Fibroblast of upper back skin (primary cell): ENCODE data around the gene PRRG2.

Experiments used
- DNase-seq: peaks from one replicate; pipeline ENCODE4 v3.0.0-alpha.2; 2013

The PRRG2 gene

DNA sequence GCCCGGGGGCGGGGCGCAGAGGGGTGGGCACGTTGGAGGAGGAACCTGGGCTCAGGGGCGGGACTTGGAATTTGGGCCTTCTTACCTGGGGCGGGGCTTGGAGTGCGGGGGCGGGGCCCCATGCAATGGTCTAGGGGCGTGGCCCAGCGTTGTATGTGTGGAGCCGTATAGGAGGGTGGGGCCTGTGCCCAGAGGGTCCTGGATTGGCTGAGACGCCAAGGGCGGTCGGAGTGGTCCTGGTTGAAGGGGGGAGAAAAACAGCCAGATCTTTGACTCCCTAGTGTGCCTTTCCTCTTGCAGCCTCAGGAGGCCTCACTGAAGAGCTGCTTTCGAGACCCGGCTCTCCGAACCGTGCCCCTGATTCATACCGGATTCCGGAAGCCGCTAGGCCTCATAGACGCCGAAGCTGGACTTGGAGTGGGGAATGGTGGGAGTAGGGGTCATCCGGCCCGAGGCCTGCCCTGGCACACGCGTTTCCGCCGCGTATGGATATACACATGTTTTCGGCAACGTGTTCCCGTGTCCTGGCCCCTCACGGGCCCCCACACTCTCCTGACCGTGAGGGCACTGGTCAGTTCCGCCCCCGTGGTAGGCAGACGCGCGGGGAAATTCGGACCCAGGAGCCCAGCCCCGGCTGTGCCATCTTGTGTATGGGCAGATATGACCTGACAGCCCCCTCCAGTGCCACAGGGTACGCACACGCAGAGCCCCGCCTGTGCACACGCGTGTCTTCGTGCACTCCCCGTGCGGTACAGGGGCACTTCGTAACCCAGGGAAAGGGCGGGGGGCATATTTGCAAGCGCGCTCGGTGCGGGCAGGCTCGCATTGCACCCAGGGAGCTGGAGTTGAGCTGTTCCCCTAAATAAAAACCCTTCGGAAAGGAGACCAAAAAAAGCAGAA, 9.2 kb downstream of the PRRG2 start:
- DNase-seq, result peak; percentile 98

DNA sequence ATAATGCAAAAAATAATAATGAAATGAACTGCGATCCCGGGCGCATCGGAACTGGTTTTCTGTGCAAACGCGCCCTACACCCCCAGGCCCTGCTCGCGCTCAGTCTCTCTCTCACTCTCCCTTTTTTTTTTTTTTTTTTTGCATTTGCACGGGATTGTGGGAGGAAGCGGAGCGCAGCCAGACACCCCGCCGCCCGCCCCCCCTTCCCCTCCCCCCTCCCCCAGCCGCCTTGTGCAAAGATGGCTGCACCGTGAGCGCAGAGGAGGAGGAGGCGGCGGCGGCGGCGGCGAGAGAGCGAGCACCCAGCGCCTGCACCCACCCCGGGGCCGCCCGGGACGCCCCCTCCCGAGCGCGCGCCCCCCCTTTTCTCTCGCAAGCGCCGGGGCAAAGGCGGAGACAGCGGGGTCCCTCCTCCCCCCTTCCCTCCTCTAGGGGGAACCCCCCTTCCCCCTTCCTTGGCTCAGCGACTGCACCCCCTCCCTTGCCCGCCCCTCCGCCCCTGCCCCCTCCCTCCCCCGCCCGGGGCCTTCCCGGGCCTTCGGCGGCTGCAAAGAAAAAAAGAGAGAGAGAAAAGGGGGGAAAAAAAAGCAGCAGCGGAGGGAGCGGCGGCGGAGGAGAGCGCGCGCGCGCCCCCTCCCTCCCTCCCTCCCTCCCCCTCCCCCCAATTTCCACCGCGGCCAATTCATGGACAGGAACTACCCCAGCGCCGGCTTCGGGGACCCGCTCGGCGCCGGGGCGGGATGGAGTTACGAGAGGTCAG, 10.0 kb downstream of the PRRG2 start, which contains the start of gene PRR12:
Gene PRR12, plus strand, starts transcription at position 212 of the 760 bp plus-strand sequence. Its CDS starts 473 bp downstream, at position 685.
- peak; percentile 76 for DNase-seq

DNA sequence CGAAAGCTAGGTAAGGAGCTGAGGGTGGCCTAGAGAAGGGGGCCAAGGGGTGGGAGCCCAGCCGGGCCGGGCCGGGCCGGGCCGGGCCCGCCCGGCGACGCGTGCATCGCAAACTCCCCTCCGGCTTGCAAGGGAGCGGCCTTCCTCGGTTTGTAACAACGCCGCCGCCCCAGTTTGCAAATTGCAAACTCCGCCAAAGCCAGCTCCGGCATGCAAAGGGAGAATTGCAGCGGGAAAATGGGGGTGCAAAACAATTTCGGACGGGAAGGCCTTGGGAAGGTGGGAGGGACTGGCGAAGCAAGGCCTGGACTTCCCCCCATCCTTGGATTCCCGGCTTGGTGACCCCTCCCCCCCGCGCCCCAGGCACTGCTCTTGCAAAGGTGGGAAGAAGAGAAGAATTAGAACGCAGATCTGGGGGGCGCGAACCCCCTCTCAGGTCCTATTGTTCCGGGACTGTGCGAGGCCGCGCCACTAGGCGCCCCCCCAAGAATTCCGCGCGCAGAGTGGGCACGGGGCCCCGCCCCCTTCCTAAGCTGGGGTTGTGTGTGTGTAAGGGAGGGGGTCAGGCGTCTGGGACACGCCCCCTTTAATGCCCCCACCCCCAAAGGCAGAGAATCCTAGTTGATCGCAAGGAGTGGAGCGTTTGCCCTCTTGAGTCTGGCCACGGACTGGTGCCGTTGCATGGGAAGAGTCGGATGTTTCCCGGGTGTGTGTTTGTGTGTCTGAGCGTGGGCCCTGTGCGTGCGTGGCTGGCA, 10.8 kb downstream of the PRRG2 start:
- DNase-seq, result peak; percentile 48

DNA sequence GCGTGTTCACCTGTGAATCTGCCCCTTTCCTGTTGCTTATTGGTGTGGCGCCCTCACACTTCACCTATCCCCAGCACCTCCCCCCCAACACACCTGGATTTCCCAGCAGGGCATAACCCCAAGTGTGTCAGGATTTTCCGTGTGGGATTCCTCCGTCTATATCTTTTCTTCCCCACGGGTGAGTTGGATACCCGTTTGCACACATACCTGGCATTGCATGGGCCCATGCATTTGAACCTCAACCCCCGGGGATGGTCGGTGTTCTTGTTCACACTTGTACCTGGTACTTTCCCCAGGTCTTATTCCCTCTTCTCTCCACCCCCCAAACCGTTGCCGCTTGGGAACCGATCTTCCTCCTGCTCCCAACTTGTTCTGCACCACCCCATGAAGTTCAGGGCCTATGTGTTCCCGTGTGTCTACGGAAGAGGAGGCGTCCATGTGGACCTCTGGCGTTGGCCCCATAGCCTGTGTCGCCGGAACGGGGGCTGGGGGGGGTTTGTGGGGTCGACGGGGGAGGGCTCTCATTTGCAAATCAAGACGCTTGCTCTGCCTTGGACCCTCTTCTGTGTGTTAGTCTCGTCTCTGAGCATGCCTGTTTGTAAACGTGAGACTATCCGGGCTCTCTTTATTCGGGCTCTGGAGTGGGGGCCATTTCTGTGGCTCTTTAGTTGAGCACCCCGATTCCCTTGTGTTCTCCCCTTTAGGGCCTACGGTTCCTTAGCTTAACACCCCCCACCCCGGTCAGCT, 11.5 kb downstream of the PRRG2 start:
- no peak for DNase-seq

DNA sequence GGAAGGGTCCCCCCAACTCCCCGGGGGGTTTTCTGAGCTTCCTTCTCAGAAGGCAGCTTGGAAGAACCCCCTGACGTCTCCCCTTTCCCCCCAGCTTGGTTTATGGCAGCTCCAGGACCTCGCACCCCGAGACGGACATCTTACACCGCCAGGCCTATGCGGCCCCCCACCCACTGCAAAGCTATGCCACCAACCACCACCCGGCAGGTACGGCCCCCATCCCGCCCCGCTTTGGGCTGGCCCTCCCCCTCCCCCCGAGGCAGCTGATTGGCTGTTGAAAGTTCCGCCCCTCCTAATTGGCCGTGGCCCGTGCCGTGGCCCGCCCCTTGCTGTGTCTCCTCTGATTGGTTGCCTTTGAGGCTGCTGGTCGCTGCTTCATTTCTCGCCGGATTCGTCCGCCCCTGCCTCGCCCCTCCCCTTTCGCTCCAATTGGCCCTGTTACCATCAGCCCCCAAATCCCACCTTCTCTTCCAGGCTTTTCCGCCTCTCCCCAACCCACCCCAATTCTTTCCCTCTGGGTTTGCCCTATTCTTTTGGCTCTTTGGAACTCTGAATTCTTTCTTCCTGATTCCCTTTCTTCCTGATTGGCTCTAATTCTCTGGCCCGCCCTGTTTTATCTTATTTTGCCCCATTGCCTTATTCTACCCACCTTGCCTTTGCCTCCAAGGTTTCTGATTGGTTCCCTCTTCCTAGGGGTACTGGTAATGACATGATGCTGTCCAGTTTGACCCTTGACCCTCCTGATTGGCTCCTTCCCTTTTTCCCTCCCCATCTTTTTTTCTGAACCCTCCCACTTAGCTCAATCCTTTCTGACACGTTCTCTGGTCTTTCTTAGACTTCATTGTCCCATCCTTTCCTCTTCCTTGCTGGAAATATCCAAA, 12.4 kb downstream of the PRRG2 start:
- peak; percentile 93 for DNase-seq

DNA sequence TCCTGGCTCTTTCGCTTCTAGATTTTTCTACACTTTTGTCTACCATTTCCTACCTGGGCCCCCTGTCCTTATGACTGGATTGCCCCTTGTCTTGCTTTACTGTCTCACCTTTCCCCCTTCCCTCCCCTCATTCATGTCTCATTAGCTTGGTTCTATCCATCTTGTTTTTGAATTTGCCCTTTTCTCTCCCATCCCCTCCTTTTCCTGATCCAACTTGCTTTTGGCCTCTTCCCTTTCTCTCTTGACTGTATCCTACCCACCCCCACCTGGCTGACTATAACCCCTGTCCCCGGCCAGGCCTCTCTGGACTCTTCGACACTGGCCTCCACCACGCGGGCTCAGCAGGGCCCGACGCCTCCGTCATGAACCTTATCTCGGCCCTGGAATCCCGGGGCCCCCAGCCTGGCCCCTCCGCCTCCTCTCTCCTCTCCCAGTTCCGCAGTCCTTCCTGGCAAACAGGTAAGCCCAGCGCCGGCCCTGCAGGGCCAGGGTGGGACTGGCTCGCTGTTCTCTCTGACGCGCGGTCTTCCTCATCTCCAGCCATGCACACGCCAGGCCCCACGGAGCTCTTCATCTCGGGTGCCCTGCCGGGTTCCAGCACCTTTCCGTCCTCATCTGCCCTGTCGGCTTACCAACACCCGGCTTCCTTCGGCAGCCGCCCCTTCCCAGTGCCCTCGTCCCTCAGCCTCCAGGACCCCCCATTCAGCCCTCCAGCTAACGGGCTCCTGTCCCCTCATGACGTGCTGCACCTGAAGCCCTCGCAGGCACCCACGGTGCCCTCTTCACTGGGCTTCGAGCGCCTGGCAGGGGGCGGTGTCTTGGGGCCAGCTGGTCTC, 13.3 kb downstream of the PRRG2 start:
- no peak for DNase-seq

DNA sequence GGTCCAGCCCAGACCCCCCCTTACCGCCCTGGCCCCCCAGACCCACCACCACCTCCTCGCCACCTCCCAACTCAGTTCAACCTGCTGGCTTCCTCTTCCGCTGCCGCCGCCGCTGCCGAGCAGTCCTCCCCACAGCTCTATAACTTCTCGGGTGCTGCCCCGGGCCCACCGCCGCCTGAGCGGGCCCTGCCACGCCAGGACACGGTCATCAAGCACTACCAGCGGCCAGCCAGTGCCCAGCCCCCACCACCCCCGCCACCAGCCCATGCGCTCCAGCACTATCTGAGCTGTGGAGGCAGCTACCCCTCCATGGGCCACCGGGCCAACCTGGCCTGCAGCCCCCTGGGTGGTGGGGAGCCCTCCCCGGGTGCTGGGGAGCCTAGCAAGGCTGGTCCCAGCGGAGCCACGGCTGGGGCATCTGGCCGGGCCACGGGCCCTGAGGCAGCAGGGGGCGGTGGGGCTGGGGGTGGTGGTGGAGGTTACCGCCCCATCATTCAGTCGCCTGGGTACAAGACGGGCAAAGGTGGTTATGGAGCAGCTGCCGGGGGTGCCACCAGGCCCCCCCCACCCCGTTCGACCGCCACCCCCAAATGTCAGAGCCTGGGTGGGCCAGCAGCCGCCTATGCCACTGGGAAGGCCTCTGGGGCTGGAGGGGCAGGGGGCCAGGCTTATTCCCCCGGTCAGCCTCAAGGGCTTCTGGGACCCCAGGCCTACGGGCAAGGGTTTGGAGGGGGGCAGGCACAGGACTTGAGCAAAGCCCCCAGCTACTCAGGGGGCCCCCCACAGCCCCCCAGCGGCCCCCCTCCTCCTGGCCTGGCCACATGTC, 14.1 kb downstream of the PRRG2 start:
- no peak for DNase-seq

DNA sequence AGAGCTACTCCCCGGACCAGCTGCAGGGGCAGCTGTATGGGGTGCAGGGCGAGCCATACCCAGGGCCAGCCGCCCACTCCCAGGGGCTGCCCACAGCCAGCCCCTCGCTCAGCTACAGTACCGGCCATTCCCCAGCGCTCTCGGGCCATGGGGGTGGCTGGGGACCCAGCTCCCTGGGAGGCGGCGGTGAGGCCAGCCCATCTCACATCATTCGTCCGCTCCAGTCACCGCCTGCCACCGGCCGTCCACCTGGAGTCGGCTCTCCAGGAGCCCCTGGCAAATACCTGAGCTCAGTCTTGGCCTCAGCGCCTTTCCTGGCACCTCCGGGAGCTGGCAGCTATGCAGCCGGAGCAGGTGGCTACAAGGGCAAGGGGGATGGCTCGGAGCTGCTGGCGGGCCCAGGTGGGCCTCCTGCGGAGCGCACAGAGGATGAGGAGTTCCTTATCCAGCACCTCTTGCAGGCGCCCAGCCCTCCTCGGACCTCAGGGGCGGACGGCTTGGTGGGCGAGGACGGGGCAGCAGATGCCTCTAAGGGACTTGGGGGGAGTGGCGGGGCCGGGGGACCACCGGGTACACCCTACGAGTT, 14.8 kb downstream of the PRRG2 start:
- DNase-seq, result no peak

DNA sequence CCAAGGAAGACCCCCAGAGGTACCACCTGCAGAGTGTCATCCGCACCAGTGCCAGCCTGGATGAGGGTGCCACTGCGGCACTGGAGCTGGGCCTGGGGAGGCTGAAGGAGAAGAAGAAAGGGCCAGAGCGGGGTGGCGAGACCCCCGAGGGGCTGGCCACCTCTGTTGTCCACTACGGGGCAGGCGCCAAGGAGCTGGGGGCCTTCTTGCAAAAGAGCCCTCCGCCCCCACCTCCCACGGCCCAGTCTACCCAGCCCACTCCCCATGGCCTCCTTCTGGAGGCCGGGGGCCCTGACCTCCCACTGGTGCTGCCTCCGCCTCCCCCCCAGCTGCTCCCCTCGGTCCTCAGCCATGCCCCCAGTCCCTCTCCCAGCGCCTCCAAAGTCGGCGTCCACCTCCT, 15.3 kb downstream of the PRRG2 start:
- DNase-seq, result no peak

DNA sequence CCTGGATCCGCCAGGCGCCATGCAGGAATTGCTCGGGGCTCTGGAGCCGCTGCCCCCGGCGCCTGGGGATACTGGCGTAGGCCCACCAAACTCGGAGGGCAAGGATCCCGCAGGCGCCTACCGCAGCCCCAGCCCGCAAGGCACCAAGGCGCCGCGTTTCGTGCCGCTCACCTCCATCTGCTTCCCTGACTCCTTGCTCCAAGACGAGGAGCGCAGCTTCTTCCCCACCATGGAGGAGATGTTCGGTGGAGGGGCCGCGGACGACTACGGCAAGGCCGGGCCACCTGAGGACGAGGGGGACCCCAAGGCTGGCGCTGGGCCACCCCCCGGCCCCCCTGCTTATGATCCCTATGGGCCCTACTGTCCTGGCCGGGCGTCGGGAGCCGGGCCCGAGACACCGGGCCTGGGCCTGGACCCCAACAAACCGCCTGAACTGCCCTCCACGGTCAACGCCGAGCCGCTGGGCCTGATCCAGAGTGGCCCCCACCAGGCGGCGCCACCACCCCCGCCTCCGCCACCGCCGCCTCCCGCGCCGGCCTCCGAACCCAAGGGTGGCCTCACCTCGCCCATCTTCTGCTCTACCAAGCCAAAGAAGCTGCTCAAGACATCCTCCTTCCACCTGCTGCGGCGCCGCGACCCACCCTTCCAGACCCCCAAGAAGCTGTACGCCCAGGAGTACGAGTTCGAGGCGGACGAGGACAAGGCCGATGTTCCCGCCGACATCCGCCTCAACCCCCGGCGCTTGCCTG, 16.0 kb downstream of the PRRG2 start:
- no peak for DNase-seq

DNA sequence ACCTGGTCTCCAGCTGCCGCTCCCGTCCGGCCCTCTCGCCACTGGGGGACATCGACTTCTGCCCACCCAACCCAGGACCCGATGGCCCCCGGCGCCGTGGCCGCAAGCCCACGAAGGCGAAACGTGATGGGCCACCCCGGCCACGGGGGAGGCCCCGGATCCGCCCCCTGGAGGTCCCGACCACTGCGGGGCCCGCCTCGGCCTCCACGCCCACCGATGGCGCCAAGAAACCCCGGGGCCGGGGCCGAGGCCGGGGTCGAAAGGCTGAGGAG, 16.5 kb downstream of the PRRG2 start:
- no peak for DNase-seq

DNA sequence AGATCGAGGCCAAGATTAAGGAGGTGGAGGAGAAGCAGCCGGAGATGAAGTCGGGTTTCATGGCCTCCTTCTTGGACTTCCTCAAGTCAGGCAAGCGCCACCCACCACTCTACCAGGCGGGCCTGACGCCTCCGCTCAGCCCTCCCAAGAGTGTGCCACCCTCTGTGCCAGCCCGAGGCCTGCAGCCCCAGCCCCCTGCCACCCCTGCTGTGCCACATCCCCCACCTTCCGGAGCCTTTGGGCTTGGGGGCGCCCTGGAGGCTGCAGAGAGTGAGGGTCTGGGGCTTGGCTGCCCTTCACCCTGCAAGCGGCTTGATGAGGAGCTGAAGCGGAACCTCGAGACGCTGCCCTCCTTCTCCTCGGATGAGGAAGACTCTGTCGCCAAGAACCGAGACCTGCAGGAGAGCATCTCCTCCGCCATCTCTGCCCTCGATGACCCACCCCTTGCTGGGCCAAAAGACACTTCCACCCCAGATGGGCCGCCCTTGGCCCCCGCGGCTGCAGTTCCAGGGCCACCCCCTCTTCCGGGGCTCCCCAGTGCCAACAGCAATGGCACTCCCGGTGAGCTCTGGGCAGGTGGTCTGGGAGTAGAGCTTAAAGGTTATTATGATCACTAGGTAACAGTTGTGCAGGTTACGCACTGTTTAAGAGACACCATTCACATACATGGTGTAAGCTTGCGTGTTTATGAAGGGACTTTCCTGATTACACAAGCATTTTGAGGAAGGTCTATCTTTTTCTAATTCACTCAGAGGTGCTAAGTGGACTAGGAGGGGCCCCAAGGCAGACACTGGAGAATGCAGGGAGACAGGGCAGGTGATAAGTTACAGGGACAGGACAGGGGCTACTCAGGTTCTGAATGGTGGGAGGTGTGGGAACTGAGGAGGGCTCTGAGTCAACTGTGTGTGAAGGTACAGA, 18.5 kb downstream of the PRRG2 start:
- no peak for DNase-seq

DNA sequence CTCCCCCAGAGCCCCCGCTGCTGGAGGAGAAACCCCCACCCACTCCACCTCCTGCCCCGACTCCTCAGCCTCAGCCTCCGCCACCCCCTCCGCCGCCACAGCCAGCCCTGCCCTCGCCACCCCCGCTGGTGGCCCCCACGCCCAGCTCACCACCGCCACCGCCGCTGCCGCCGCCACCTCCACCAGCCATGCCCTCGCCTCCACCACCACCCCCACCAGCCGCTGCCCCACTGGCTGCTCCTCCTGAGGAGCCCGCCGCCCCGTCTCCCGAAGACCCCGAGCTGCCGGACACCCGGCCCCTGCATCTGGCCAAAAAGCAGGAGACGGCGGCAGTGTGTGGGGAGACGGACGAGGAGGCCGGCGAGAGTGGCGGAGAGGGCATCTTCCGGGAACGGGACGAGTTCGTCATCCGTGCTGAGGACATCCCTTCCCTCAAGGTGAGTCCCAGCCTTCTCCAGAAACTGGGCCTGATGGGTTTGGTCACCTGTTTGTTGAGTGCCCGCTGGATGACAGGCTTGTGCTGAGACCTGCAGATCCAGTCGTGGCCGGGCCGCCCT, 20.4 kb downstream of the PRRG2 start:
- DNase-seq, result no peak

DNA sequence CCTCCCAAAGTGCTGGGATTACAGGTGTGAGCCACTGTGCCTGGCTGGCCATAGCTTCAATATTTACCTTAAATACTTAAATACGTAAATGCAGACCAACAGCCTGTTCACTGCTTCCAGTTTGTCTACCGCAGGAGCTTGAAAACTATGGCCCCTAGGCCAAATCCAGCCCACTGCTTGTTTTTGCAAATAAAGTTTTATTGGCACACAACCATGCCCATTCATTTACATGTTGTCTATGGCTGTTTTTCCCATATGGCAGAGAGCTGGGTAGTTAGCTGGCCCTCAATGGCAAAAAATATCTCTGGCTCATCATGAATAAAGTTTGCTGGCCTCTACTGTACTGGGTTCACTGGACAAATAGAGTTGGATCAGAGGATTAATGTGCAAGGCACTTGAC, 21.7 kb downstream of the PRRG2 start:
- no peak for DNase-seq

DNA sequence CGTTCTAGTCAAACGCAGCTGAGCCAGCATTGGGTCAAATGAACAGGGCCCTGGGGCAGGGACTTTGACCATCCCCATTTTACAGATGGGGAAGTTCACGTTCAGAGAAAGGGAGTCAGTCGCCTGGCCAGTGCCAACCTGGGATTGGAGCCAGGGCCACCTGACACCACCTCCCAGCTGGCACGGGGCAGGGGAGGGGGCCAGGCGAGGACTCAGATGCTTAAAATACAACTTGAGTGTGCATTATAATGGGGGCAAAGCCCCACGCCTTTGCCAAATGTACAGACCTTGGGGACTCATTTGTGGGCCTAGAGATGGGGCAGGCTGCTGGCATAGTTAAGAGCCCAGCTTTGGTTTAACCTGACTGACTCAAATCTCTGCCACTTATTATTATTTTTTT, 24.5 kb downstream of the PRRG2 start:
- no peak for DNase-seq

DNA sequence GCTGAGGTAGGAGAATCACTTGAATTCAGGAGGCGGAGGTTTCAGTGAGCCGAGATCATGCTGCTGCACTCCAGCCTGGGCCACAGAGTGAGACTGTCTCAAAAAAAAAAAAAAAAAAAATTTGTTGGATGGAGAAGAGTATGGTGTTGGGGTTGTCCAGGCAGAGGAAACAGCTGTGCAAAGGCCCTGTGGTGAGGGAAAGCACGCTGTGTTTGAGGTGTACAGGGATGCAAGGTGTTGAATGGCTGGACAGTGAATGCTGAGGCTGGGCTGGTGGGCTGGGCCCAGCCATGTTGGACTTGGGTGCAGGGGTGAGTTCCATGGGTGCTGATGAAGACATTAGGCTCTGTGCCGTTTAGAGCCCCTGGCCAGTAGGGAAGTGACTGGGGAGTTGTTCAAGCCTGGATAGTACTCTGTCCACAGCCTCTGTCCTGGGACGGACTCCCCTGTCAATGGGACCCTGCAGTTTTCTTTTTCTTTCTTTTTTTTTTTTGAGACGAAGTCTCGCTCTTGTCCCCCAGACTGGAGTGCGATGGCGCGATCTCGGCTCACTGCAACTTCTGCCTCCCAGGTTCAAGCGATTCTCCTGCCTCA, 28.5 kb downstream of the PRRG2 start:
- DNase-seq, result no peak

DNA sequence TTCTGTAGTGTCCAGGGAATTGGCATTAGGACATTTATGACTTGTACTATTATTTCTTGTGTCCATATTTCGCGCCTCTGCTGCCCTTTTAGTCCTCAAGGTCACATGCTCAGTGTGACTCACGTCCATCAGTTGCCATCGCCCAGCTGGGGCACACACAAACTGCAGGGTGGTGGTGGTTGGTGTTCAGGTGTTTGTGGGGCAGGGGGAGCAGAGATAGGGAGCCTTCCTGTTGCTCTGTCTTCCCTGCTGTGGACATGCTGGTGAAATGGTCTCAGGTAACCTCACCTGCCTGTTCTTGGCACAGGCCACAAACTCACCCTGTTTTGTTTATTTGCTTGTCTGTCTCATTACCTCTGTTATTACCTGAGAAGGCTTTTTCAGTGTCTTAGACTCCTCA, 32.3 kb downstream of the PRRG2 start:
- DNase-seq, result no peak
